NCI-H2081 (cell line): ENCODE results near the gene ALKBH7.

Experiments
- DNase-seq, 2 experiments: peaks; one replicate each; lab custom pipeline; 2025; lab: John Stamatoyannopoulos, UW

Gene ALKBH7

DNA sequence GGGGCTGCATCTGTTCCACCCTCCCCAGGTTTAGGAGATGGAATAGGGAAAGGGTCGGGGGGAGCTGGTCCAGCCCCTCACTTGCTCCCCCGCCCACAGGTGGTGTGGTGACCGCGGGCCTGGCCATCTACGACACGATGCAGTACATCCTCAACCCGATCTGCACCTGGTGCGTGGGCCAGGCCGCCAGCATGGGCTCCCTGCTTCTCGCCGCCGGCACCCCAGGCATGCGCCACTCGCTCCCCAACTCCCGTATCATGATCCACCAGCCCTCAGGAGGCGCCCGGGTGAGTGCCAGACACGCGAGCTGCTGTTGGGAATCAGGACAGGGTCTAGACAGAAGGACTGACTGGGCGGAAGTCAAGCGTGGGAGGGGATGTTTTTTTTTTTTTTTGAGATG lies 8.2 kb upstream of the ALKBH7 start:
- no peak for DNase-seq

DNA sequence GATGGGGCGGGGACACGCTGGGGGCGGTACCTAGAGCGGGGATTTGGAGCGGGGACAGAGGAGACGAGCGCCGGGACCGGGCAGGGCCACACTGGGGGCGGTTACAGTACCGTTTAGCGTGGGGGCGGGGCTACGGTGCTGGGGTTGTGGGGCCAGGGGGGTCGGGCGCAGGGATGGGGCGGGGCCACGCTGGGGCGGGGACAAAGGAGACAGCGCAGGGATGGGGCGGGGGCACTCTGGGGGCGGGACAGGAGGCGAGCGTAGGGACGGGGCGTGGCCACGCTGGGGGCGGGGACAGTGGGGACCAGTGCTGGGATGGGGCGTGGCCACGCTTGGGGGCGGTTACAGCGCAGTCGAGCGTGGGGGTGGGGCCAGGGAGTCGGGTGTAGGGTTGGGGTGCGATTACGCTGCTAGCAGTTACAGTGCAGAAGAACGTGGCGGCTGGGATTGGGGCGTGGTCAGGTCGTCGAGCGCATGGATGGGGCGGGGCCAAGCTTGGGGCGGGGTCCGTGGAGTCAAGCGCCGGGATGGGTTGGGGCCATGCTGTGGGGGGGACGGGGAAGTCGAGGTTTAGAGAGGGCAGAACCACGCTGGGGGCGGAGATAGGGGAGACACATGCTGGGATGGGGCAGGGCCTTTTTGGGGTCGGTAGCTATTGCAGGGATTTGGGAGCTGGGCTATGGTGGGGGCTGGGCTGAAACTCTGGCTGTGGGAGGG lies 660 bp downstream of the ALKBH7 start:
- peak; percentile 92 to 96 for DNase-seq

DNA sequence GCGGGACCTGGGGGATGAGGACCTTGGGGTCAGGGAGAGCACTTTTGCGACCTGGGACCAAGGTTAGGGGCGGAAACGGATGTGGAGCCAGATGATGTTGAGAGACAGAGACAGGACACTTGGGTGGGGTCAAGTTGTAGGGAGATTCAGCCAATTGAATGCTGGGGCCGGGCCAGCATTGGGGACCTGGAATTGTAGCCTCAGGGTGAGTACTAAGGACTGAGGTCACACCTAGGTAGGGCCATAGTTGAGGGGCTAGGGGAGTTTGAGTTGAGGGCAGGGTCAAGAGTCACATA lies 1.2 kb downstream of the ALKBH7 start:
- no peak for DNase-seq

DNA sequence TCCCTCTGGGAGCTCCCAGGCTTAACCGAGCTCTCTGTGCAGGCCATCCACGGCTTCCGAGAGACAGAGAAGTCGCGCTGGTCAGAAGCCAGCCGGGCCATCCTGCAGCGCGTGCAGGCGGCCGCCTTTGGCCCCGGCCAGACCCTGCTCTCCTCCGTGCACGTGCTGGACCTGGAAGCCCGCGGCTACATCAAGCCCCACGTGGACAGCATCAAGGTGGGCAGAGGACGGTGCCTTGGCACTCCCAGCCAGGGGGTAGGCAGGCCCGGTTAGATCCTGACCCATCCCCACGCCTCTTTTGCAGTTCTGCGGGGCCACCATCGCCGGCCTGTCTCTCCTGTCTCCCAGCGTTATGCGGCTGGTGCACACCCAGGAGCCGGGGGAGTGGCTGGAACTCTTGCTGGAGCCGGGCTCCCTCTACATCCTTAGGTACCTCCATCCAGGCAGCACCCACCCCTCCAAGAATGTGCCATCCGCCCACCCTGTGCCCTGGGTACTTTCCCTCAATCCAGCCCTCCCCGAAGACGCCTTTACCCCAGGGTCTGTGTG lies 1.6 kb downstream of the ALKBH7 start:
- no peak for DNase-seq

DNA sequence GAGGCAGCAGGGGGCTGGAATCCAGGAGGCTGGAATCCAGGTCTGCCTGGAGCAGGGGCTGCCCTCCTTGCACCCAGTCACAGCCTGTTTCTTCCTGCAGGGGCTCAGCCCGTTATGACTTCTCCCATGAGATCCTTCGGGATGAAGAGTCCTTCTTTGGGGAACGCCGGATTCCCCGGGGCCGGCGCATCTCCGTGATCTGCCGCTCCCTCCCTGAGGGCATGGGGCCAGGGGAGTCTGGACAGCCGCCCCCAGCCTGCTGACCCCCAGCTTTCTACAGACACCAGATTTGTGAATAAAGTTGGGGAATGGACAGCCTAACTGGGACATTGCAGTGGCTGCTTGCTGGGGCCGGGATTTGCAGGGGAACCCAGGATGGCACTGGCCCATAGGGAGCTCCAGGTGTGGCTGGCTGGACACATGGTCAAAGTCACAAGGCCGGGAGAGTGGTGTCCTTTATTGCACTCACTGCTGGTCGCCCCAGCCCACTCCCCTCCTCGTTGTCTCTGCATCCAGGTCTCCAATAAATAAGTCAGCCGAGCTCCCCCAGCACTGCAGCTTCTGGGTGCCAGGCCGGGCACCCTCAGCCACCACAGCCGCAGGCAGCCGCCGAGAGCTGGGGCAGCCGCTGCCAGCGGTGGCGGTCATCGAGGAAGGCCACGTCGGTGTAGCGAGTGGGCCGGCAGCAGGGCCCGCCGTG lies 2.3 kb downstream of the ALKBH7 start:
- DNase-seq, result no peak

DNA sequence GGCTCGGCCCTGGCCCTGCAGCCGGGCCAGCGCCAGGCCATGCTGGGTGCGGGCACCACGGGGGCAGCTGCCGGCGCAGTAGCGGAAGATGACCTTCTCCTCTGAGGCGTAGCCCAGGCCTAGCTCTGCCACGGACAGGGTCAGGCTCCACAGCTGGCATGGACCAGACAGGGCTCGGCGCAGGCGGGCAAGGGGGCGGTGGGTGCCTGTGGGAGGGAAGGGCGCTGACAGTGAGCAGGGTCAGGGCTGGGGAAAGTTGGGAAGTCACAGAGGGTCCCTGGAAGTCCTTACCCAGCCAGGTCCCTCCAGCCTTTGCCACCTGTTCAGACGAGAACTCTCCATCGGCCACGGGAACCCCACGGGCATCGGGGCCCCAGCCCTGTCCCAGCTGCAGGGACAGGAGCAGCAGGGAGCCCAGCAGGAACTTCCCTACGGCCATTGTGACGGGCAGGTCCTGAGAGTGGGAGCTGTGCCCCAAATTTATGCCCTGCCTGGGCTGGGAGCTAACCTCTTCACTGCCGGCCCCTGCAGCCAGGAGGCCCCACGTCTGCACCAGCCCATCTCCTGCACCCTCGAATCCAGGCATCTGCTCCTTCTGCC lies 2.9 kb downstream of the ALKBH7 start, which contains the start of gene PSPN:
Gene PSPN (minus strand): TSS at position 523 of the 600 bp plus-strand sequence. CDS start 84 bp downstream, at position 439.
- DNase-seq, result no peak

DNA sequence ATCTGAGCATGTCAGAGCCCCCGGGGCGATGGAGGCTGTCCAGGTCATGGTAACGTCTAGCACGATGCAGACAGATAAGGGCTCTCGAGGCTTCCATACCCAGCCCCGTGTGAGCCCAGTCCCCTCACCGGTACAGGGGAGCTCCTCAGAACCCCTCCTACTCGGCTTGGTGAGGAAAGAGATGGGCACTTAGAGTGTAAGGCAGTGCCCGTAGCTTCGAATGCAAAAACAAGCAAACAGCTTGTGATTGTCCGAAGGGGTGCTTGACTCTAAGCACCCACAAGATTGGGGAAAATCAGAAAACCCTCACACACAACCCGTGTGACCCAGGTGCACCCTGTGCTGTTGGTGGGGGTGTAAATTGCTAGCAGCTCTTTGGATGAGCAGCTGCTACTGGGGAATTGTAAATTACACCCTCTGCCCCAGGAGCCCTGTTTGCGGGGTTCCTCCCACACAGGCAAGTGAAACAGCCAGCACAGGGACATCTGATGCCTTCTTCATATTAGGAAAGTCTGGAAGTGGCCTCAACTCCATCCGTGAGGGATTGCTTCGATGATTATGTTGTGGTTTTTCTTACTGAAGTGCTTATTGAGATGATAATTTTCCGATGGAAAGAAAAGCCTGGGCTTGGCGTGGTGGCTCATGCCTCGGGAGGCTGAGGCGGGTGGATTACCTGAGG lies 4.1 kb downstream of the ALKBH7 start:
- no peak for DNase-seq

DNA sequence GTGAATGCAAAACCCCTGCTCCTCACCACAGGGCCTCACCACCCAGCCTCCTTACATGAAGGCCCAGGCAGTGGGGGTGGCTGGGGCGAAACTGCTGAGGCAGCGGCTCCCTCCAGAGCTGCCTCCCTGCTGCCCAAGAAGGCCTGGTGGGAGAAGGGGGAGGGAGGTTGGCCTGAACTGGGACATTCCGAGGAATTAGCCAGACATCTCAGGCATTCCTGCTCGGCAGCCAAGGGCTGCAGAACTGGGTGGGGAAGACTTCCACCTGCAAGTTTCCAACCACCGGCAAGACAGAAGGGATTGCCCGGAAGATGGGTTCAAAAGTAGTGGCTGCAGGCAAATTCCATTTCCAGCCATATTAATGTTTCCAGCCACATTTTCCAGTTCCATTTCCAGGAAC lies 5.4 kb downstream of the ALKBH7 start:
- no peak for DNase-seq

DNA sequence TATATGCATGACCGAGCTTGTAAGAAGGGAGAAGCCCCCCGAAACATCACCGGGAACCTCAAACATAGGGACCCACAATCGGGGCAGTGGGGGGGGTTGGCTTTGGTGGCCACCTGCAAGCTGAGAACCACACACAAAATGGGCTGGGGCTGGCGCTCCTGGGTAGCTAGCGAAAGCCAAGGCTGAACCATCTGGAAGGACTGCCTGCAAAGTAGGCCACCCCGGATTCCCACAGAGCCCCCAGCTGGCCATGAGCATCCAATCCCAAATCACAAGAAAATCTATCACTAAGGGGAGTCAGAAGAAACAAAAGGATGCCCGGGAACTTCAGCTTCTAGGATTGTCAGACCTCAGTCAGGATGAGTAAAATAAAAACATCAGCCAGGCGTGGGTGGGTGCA lies 5.9 kb downstream of the ALKBH7 start:
- DNase-seq, result no peak

DNA sequence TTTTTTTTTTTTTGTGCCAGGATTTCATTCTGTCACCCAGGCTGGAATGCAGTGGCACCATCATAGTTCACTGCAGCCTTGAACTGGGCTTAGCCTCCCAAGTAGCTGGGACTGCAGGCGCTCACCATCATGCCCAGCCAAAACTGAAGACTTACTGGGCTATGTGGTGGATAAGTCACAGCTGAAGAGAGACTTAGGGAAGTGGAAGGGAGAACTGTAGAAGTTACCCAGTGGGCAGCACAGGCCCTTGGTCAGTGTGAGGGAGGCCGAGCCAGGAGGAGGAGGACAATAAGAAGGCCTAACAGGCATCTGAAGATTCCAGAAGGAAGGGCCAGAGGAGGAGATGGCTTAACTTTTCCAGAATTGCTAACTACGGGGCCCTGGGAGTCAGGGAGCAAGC lies 7.2 kb downstream of the ALKBH7 start:
- no peak for DNase-seq

DNA sequence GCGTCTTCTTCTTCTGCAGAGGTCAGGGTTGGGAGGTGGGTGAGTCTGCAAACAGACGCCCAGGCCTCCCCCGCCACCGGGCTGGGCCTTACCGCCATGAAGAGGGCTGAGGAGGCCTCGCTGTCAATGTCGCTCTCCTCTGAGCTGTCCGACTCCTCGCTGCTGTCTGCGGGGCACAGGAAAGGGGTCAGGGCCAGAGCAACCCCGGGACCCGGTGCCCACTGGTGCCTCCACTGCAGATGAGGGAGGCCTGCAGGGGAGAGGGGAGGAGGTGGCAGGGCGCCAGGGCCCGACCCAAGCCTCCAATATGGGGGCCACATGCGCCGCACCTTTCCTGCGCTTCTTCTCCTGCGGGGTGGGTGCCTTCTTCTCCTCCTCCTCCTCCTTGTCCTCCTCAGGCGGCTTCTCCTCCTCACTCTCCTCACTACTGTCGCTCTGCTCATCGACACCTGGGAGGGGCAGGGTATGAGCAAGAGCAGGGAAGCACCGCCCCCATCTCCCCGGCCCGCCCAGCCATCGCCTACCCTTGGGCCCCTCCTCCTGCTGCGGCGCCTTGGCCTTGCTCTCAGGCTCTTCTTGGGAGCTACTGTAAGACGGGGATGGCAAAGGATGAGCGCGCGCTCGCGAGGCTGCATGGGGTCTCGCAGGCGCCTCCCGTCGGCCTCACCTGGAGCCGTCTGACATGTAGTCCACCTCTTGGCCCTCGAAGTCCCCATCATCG lies 8.6 kb downstream of the ALKBH7 start:
- DNase-seq, result no peak

DNA sequence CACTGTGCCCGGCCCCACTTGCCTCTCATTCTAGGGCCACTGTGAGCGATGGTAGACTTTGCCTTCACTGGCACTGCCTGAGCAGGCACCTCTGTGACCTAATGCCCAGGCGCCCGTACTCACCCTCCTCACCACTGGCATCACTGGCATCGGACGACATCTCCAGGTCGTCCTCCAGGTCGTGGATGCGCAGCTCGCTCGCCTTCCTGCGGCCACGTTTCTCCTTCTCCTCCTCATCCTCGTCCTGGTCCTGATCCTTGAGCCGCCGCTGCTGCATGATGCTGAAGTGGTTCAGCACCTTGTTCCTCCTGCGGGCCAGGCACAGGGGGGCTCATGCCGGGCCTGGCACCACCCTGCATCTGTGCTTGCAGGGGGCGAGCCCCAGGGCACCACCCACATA lies 10.6 kb downstream of the ALKBH7 start:
- DNase-seq, result no peak

DNA sequence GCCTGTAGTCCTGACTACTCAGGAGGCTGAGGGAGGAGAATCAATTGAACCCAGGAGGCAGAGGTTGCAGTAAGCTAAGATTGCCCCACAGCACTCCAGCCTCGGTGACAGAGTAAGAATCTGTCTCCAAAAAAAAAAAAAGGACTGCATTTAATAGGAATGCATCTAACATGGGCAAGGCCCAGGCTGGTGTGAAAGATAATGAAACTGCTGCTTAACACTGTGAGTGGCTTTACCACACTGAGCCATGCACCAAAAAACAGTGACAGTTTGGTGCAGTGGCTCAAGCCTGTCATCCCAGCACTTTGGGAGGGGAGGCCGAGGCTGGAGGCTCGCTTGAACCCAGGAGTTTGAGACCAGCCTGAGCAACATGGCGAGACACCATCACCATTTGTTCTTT lies 11.8 kb downstream of the ALKBH7 start:
- DNase-seq, result no peak

DNA sequence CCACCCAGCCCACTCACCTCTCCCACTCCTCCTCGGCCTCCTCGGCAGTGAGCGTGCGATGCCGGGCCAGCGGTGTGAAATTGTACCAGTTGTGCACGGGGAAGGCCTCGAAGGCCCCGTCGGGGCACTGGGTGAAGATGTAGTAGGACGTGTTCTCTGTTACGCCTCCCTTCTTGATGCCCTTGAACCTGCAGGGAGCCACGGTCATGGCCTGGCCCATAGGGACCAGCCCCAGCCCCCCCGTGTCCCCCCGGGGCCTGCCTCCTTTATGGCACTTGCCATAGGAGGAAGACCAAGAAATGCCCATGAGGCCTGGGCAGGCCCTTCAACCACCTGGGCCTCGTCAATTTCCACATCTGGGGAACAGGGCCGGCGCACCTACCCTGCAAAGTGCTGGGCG lies 14.8 kb downstream of the ALKBH7 start:
- no peak for DNase-seq

DNA sequence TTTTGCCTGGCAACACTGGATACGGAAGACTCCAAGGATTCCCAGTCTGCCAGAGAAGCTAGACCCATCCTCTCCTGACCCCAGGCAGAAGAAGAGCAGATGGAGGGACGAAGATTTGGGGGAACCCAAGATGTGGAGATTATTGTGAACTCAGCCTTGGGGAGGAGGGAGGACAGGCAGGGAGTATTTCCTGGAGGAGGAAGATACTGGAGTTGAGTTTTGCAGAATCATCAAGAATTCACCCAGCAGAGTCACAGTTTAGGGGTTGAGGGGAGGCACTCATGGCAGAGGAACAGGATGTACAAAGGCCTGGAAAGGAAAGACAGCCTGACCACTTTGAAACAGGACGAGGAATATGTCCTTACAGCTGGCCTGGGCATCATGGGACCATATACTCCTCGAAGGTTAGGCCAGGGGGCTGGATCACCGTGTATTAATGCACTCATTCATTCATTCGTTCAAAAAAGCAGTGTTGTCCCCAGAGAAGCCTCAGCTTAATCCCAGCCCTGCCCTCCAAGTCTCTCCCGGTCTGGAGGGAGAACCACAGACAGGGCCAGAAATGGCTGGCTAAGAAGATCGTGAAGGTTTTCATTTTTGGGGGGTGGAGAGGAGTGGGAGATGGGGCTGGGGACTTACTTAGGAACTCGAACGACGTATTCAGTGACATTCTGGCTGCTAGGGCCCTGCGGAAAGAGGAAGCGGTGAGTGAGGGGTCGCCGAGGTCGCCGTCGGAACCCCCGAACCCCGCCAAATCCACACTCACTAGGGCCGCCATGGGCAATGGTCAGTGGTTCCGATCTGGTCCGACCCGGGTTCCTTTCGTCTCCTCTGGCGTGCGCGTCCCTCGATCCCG lies 19.9 kb downstream of the ALKBH7 start:
- no peak for DNase-seq

DNA sequence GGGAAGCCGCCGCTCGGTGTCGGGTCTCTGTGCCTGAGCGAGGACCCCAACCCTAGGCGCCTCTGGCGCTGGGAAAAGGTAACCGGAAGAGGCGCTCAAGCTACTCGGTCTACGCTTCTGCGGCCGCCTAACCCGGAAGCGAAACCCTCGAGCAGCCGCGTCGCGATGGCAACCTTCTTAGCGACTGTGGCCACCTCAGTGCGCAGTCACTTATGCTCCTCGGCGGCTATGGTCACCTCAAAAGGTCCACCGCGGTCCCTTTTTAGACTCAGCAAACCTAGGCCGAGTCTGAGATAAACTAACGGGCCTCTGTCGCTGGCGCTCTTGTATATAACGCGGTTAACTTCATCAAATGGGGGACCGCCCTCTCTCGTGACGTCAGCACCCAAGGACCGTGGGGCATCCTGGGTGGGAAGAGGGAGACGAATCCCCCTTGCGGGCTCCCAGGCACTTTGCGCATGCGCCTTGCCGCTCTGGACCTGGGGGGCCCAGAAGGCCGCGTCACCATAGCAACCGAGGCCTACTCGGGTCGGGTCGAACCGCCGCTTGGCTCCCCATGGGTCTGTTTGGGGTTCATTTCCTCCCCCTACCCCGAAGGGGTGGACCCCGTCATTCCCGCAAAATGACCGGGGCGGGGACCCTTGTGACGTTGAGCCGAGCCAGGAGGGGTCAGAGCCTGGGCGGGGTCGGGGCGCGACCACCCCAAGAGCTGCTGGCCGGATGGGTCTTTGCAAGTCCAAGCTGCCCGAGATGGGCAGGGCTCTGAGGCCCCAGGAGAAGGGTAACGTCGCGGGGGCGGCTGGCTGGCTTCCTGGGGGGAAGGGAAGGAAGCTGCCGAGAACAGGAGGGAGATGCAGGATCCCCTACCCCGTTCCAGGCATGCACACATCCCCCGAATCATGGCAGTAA lies 20.7 kb downstream of the ALKBH7 start, which contains the start of gene GTF2F1:
Gene GTF2F1 (minus strand): TSS at position 91 of the 909 bp plus-strand sequence. CDS start 169 bp downstream, outside the sequence.
- peak; percentile 92 to 93 for DNase-seq

DNA sequence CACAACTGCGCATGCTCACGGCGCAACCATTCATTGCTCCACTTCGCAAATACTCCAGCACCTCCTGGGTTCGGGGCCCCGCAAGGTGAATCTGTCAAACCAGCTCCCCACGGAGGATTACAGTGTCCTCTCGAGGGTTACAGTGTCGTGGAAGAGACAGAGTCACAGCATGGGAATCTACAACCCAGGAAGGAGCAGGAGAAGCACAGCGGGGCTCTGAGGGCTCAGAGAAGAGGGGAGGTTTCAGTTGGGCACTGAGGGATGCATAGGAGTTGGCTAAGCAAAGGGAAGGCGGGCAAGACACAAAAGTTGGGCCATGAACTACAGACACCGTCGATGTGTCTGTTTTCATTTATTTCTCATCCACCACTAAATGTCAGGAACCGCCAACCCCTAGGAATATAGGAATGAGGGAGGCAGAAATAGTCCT lies 21.4 kb downstream of the ALKBH7 start:
- no peak for DNase-seq

DNA sequence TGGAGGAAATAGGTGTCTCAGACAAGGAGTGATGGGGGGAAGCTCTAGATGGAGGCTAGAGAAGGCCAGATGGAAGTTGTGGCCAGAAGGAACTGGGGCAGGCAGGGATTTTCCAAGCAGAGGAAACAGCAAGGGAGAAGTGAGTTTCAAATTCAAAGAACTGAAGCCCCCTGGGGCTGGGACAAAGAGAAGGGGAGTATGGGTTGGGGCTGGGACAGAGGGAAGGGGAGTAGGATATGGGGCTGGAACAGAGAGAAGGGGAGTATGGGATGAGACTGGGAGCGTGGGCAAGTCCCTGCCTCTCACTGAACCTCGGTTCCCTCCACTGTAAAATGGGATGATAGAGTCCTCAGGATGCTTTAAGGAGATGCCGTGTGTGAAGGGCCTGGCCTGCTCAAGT lies 22.2 kb downstream of the ALKBH7 start:
- DNase-seq, result no peak

DNA sequence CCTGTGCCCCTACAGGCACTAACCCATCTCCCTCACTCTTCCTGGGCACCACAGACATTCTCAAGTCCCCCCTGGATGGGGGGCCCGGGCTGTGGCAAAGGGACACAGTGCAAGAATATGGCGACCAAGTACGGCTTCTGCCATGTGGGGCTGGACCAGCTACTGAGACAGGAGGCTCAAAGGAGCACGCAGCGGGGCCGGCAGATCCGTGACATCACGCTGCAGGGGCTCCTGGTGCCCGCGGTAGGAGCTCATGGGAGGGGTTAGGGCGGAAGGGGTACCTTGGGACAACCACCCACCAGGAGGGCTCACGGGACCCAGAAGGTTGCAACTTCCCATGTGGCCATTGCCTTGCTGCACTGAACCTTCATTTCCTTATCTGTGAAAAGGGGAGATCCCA lies 23.7 kb downstream of the ALKBH7 start:
- DNase-seq, result no peak
